ENCODE measurements around the gene ALPL. TPM values are rescaled to one million over a fixed set of nuclear protein-coding genes. Genes with fewer than 3 reads are reported as not detected.

The ALPL gene
- total RNA-seq, 1 experiment from 2014 or later, result 84.8 TPM

- Histone ChIP-seq H2BK5ac (ENCODE audit: insufficient read length, low read length) (no peak overlapping the region), H3K9ac (ENCODE audit: extremely low read depth, insufficient read length, low read length) (no peak overlapping the region), H4K5ac (ENCODE audit: insufficient read length, low read depth, low read length) (no peak overlapping the region), H3K79me1 (ENCODE audit: insufficient read depth, low read depth, low read length, poor library complexity, severe bottlenecking) (no peaks in the 10 kb centered on the region), H3K4ac (ENCODE audit: low read depth, low read length) (no peak overlapping the region), H3K4me1 (ENCODE audit: insufficient read depth, low read length) (peaks cover 4% of the 10 kb centered on the region; the same call in 1 of the 2 replicates), H2BK20ac (ENCODE audit: low read depth, low read length, poor library complexity, severe bottlenecking) (no peak overlapping the region), H3T11ph (ENCODE audit: low read length) (no peak overlapping the region), H2BK120ac (ENCODE audit: low read depth, low read length, poor library complexity, severe bottlenecking) (no peak overlapping the region), H3K23ac (ENCODE audit: insufficient read length, low read depth, low read length) (no peak overlapping the region), H3K14ac (ENCODE audit: insufficient read depth, low read length) (0 out of 2 replicates have a peak overlapping the region, but pooled peaks have one; percentile 21), H3K27ac (ENCODE audit: insufficient read length, low read depth, low read length) (no peak overlapping the region), H3K9me3 (ENCODE audit: control insufficient read depth, low read depth, low read length) (no peaks in the 10 kb centered on the region), H3K56ac (ENCODE audit: insufficient read length, low read depth, low read length) (no peak overlapping the region), H4K8ac (replicated peaks; ENCODE audit: insufficient read length, low read depth, low read length) (no peak overlapping the region), H3K4me2 (ENCODE audit: insufficient read depth, insufficient read length, low read length) (no peak overlapping the region), H3K27me3 (ENCODE audit: insufficient read depth, low read length) (no peaks in the 10 kb centered on the region), H3K23me2 (ENCODE audit: insufficient read length, low read depth, low read length, poor library complexity, severe bottlenecking) (no peaks in the 10 kb centered on the region), H4K20me1 (ENCODE audit: control insufficient read depth, insufficient read depth, insufficient read length) (no peaks in the 10 kb centered on the region), H2AK5ac (ENCODE audit: insufficient read length, low read length) (no peak overlapping the region), H3K79me2 (ENCODE audit: insufficient read depth, low read length) (no peaks in the 10 kb centered on the region), H4K91ac (ENCODE audit: insufficient read length, low read depth, low read length) (no peak overlapping the region), H3K18ac (ENCODE audit: insufficient read length, low read depth, low read length) (no peak overlapping the region), H2BK12ac (ENCODE audit: insufficient read length, low read depth, low read length) (no peak overlapping the region), H2AFZ (ENCODE audit: low read length) (no peak overlapping the region), H2BK15ac (ENCODE audit: low read depth, low read length) (no peak overlapping the region)
- DNase-seq, result peak; percentile 67
- no peaks in the 10 kb centered on the region for H3K9me3 Mint-ChIP-seq
- peaks cover 0 to 4% (median 4%) of the 10 kb centered on the region in 3 experiments; a peak in 2 of 7 replicates for H3K36me3 Mint-ChIP-seq (ENCODE audit: insufficient read depth in 1 of 3, low read depth in 3 of 3)
- H3K4me1 Mint-ChIP-seq, result peaks cover 45 to 61% of the 10 kb centered on the region in 2 experiments
- peak overlapping the region in 1 of 3 experiments; percentile 93; a peak in 4 of 7 replicates for H3K27ac Mint-ChIP-seq
- H3K27me3 Mint-ChIP-seq (ENCODE audit: low read depth), result no peaks in the 10 kb centered on the region
- WGBS (ENCODE audit: extremely low coverage, insufficient read length, low lambda C conversion rate), result no CpG with 5 or more reads among the region's 11 CpGs
- TF ChIP-seq, protein P1, sequence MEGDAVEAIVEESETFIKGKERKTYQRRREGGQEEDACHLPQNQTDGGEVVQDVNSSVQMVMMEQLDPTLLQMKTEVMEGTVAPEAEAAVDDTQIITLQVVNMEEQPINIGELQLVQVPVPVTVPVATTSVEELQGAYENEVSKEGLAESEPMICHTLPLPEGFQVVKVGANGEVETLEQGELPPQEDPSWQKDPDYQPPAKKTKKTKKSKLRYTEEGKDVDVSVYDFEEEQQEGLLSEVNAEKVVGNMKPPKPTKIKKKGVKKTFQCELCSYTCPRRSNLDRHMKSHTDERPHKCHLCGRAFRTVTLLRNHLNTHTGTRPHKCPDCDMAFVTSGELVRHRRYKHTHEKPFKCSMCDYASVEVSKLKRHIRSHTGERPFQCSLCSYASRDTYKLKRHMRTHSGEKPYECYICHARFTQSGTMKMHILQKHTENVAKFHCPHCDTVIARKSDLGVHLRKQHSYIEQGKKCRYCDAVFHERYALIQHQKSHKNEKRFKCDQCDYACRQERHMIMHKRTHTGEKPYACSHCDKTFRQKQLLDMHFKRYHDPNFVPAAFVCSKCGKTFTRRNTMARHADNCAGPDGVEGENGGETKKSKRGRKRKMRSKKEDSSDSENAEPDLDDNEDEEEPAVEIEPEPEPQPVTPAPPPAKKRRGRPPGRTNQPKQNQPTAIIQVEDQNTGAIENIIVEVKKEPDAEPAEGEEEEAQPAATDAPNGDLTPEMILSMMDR (conservative IDR thresholded peaks at IDR 0.05), result peak; percentile 73
- 0 out of 5 replicates have a peak overlapping the region, but pooled peaks of 1 of the 2 experiments have one; percentile 25 for H3K4me3 Mint-ChIP-seq
Measured at GRCh38 chr1:21534674-21535378, 25.6 kb downstream of the ALPL start.
